H1 (cell line): ENCODE results near the gene PTPRJ. TPM values are rescaled to one million over a fixed set of nuclear protein-coding genes. Genes with fewer than 3 reads are reported as not detected.

Source experiments
- CTCF ChIA-PET: fragments of 300-600 bp; sonication (Branson Sonifier 250); formaldehyde crosslinking; loops from one replicate; lab custom pipeline; 2021; ENCODE audit not compliant: partially characterized antibody; lab: Charles Lee
- POLR2A ChIA-PET: fragments of 300-600 bp; sonication (Branson Sonifier 250); formaldehyde crosslinking; loops from one replicate; lab custom pipeline; 2021; ENCODE audit warnings: inconsistent platforms; ENCODE audit not compliant: partially characterized antibody; lab: Charles Lee
- DNase-seq, 2 experiments: peaks; one replicate each; pipeline versions ENCODE4 v3.0.0 to v3.0.0-alpha.2; 2010 to 2022; ENCODE audit warnings: low spot score in 2 of 2, low read depth in 1 of 2, mixed read lengths in 1 of 2
- FAIRE-seq: peaks from 2 replicates; lab custom pipeline; 2011; peaks lifted over from hg19 to GRCh38; lab: Jason Lieb, UNC
- H2AFZ ChIP-seq: 2 replicates; pipeline ENCODE4 v1.8.1; 2012; ENCODE audit warnings: low read length, inconsistent platforms
- H2AK5ac ChIP-seq: 2 replicates; pipeline ENCODE4 v1.6.1; 2013; ENCODE audit warnings: low read depth, low read length
- H2BK120ac ChIP-seq: replicated peaks from 2 replicates; pipeline ENCODE3; 2013; ENCODE audit warnings: low read depth, low read length, inconsistent platforms
- H2BK12ac ChIP-seq: 2 replicates; pipeline ENCODE4 v1.6.1; 2013; ENCODE audit warnings: low read depth, low read length
- H2BK15ac ChIP-seq: 2 replicates; pipeline ENCODE4 v1.6.1; 2013; ENCODE audit warnings: low read length
- H2BK20ac ChIP-seq: 2 replicates; pipeline ENCODE4 v1.6.1; 2013; ENCODE audit warnings: low read length
- H2BK5ac ChIP-seq: 2 replicates; pipeline ENCODE4 v1.6.1; 2013; ENCODE audit warnings: low read depth, low read length
- H3K14ac ChIP-seq: 2 replicates; pipeline ENCODE4 v1.6.1; 2013; ENCODE audit warnings: inconsistent platforms; ENCODE audit not compliant: insufficient read length
- H3K18ac ChIP-seq: 2 replicates; pipeline ENCODE4 v1.6.1; 2013; ENCODE audit warnings: low read length; ENCODE audit errors: extremely low read depth
- H3K23ac ChIP-seq: 2 replicates; pipeline ENCODE4 v1.6.1; 2013; ENCODE audit warnings: inconsistent platforms; ENCODE audit not compliant: insufficient read length
- H3K23me2 ChIP-seq: 2 replicates; pipeline ENCODE4 v1.6.1; 2013; ENCODE audit warnings: low read depth, low read length
- H3K27ac ChIP-seq: 2 replicates; pipeline ENCODE4 v1.6.1; 2011; ENCODE audit warnings: low read depth, low read length, inconsistent platforms
- H3K27me3 ChIP-seq, 4 experiments: replicated peaks in 1 of 4; 1 replicate in 1 of 4; 2 replicates in 3 of 4; pipeline versions ENCODE4 v1.6.1 to v1.8.1; 2011 to 2013; ENCODE audit warnings: low read length in 3 of 4, mild to moderate bottlenecking in 3 of 4, inconsistent platforms in 2 of 4, mixed read lengths in 2 of 4, moderate library complexity in 1 of 4; ENCODE audit not compliant: control insufficient read depth in 3 of 4, insufficient read depth in 3 of 4; ENCODE audit errors: extremely low read depth in 1 of 4
- H3K36me3 ChIP-seq, 4 experiments: 2 replicates each; pipeline versions ENCODE4 v1.6.1 to v1.8.1; 2011 to 2013; ENCODE audit warnings: mild to moderate bottlenecking in 4 of 4, low read length in 3 of 4, moderate library complexity in 2 of 4, control low read depth in 1 of 4, inconsistent platforms in 1 of 4; ENCODE audit not compliant: insufficient read depth in 4 of 4, control insufficient read depth in 2 of 4
- H3K4ac ChIP-seq: replicated peaks from 2 replicates; pipeline ENCODE3; 2013; ENCODE audit warnings: low read length, low read depth, mixed read lengths, inconsistent platforms; ENCODE audit not compliant: insufficient read length
- H3K4me1 ChIP-seq, 4 experiments: replicated peaks in 1 of 4; 1 replicate in 1 of 4; 2 replicates in 3 of 4; pipeline versions ENCODE4 v1.6.1 to v1.8.1; 2011 to 2013; ENCODE audit warnings: low read length in 3 of 4, inconsistent platforms in 2 of 4, mixed read lengths in 1 of 4; ENCODE audit not compliant: insufficient read depth in 4 of 4, control insufficient read depth in 3 of 4
- H3K4me2 ChIP-seq, 2 experiments: 2 replicates each; pipeline versions ENCODE4 v1.6.1 to v1.8.1; 2011 to 2013; ENCODE audit warnings: low read depth in 2 of 2, low read length in 2 of 2, control low read depth in 1 of 2, inconsistent platforms in 1 of 2, mild to moderate bottlenecking in 1 of 2; ENCODE audit not compliant: insufficient read depth in 1 of 2
- H3K4me3 ChIP-seq, 4 experiments: fragments of 200-600, 300-600 bp in 1 of 4; sonication (generic), shearing (Covaris generic), sonication (Bioruptor Twin) in 1 of 4; 2 replicates each; pipeline versions ENCODE4 v1.5.1 to v1.8.1; 2011 to 2016; ENCODE audit warnings: low read length in 4 of 4, low read depth in 3 of 4, control low read depth in 2 of 4, inconsistent platforms in 2 of 4, mild to moderate bottlenecking in 2 of 4, mixed read lengths in 1 of 4, moderate library complexity in 1 of 4; ENCODE audit not compliant: insufficient read depth in 2 of 4; ENCODE audit errors: extremely low read depth in 1 of 4
- H3K56ac ChIP-seq: replicated peaks from 2 replicates; pipeline ENCODE3; 2013; ENCODE audit warnings: low read depth, mild to moderate bottlenecking, mixed read lengths, low read length, inconsistent platforms; ENCODE audit not compliant: insufficient read length
- H3K79me1 ChIP-seq: 2 replicates; pipeline ENCODE4 v1.6.1; 2013; ENCODE audit warnings: low read depth, low read length, control low read depth
- H3K79me2 ChIP-seq, 2 experiments: 2 replicates each; pipeline versions ENCODE4 v1.6.1 to v1.8.1; 2012 to 2013; ENCODE audit warnings: low read length in 2 of 2, mild to moderate bottlenecking in 2 of 2, inconsistent platforms in 1 of 2; ENCODE audit not compliant: insufficient read depth in 2 of 2, control insufficient read depth in 1 of 2
- H3K9ac ChIP-seq, 4 experiments: replicated peaks in 1 of 4; 1 replicate in 1 of 4; 2 replicates in 3 of 4; pipeline versions ENCODE4 v1.6.1 to v1.8.1; 2011 to 2013; ENCODE audit warnings: low read depth in 3 of 4, low read length in 3 of 4, control low read depth in 2 of 4, mild to moderate bottlenecking in 2 of 4, moderate library complexity in 2 of 4, inconsistent platforms in 1 of 4; ENCODE audit errors: extremely low read depth in 1 of 4
- H3K9me3 ChIP-seq, 2 experiments: 2 replicates each; pipeline versions ENCODE4 v1.6.1 to v1.8.1; 2012 to 2013; ENCODE audit warnings: mild to moderate bottlenecking in 2 of 2, moderate library complexity in 2 of 2, control low read depth in 1 of 2, inconsistent platforms in 1 of 2, low read depth in 1 of 2, low read length in 1 of 2, mixed read lengths in 1 of 2; ENCODE audit not compliant: insufficient read depth in 2 of 2
- H4K20me1 ChIP-seq, 2 experiments: replicated peaks in 1 of 2; 2 replicates each; pipeline versions ENCODE3 to v1.8.1; 2011 to 2013; ENCODE audit warnings: inconsistent platforms in 2 of 2, low read length in 2 of 2, mild to moderate bottlenecking in 1 of 2; ENCODE audit not compliant: insufficient read depth in 2 of 2, control insufficient read depth in 1 of 2
- H4K5ac ChIP-seq: 2 replicates; pipeline ENCODE4 v1.6.1; 2013; ENCODE audit warnings: low read length, low read depth, mixed read lengths, inconsistent platforms; ENCODE audit not compliant: insufficient read length
- H4K8ac ChIP-seq: 2 replicates; pipeline ENCODE4 v1.8.0; 2013; ENCODE audit warnings: mild to moderate bottlenecking, moderate library complexity, low read length, inconsistent platforms; ENCODE audit not compliant: insufficient read depth; ENCODE audit errors: extremely low read depth
- H4K91ac ChIP-seq: replicated peaks from 2 replicates; pipeline ENCODE3; 2013; ENCODE audit warnings: low read length, mixed read lengths, inconsistent platforms; ENCODE audit not compliant: insufficient read length
- CBX8 ChIP-seq: fragments of 300-800, 300-1000 bp; sonication (generic); IDR thresholded peaks from 2 replicates; pipeline ENCODE4 v1.7.1; 2016; ENCODE audit warnings: low read depth, low read length, borderline replicate concordance
- RNF2 ChIP-seq: fragments of 200-900, 300-1000 bp; sonication (generic); IDR thresholded peaks from 2 replicates; pipeline ENCODE4 v1.7.1; 2016; ENCODE audit warnings: borderline replicate concordance, low read depth, mild to moderate bottlenecking, antibody characterized with exemption, low read length; ENCODE audit not compliant: poor library complexity, severe bottlenecking; ENCODE audit errors: missing control alignments
- WGBS, 2 experiments: shearing (Covaris generic) in 1 of 2; methylation state at CpG; one replicate each; pipeline versions ENCODE4 v1.1.6 to v1.1.7; 2013 to 2015; ENCODE audit warnings: low lambda C conversion rate in 2 of 2, mixed read lengths in 2 of 2, inconsistent platforms in 1 of 2, low coverage in 1 of 2, missing lambda C conversion rate in 1 of 2; ENCODE audit not compliant: insufficient replicate concordance in 2 of 2, insufficient coverage in 1 of 2, insufficient read length in 1 of 2; ENCODE audit errors: extremely low coverage in 1 of 2, missing lambda C conversion rate in 1 of 2; 5-methylcytosine and 5-hydroxymethylcytosine counted together
- polyA plus RNA-seq, 7 experiments: library from polyadenylated mRNA; depleted of rRNA in 3 of 7; stranded (reverse) in 5 of 7; unstranded in 2 of 7; fragments of >200 nt in 5 of 7; fragments of 200-250 nt in 2 of 7; gene quantifications; 1 replicate in 5 of 7; 2 replicates in 1 of 7; 4 replicates in 1 of 7; pipeline versions ENCODE4 v1.2.1 to v1.2.3, GENCODE V29; 2011 to 2013; ENCODE audit warnings: missing spikeins in 2 of 7, mixed read lengths in 2 of 7
- total RNA-seq: library from RNA; stranded (reverse); fragmentation: NEBNext Ultra II Directional; extraction: Animal tissue kit (Norgen Biotek cat#: 25700); gene quantifications from 2 replicates; pipeline ENCODE4 v1.2.1, GENCODE V29; 2021
- TF ChIP-seq, protein P1 (sequence below): IDR thresholded peaks from 2 replicates; pipeline ENCODE4 v1.6.1; 2012; ENCODE audit warnings: inconsistent platforms

Gene PTPRJ
- total and polyA plus RNA-seq, 2 of the 8 experiments (the other 6 are each of a cell fraction or from before 2014, with no cell fraction given), result 4.4 to 22.6 TPM

DNA sequence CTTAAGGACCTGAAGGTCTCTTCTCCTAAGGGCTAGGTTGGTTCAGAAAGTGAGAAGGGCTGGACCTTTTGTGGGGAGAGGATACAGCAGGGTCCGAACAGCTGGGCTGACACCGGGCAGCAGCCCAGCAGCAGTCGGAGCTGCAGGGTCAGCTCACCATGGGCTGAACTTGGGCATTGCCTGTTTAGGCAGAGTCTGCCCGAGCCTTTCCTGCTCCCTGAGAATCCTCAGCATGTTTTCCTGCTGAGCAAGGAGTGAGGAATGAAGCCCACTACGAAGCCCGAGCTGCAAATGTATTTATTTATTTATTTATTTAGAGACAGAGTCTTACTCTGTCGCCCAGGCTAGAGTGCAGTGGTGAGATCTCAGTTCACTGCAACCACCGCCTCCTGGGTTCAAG, 83.9 kb downstream of the PTPRJ start:
- no peak overlapping the region for H2BK20ac ChIP-seq
- H2AFZ ChIP-seq, result no peak overlapping the region
- H2BK12ac ChIP-seq, result no peak overlapping the region
- no peaks in the 10 kb centered on the region for H3K9me3 ChIP-seq
- H4K20me1 ChIP-seq, result peaks cover 0 to 2% of the 10 kb centered on the region in 2 experiments
- DNase-seq (no peak), FAIRE-seq (no peak)
- no peak overlapping the region for H4K91ac ChIP-seq
- H3K23me2 ChIP-seq, result no peaks in the 10 kb centered on the region
- H3K27me3 ChIP-seq, result no peaks in the 10 kb centered on the region
- no peak overlapping the region for H2BK15ac ChIP-seq
- 84% methylated on average over 8 of the region's 8 CpGs; no CpG with 5 or more reads in 1 of the 2 experiments for WGBS, 2 experiments
- no peak overlapping the region for H2BK5ac ChIP-seq
- POLR2A ChIA-PET, result interaction anchor here (1.0 kb wide), 1 partner anchor 10 kb away, joined by 3 read pairs; no protein-coding TSS in a partner anchor
- H3K14ac ChIP-seq, result no peak overlapping the region
- no peak overlapping the region for H3K56ac ChIP-seq
- H4K8ac ChIP-seq, result peak overlapping the region; percentile 16; the same call in 1 of the 2 replicates
- no peaks in the 10 kb centered on the region for H3K79me2 ChIP-seq
- H3K23ac ChIP-seq, result no peak overlapping the region
- peaks cover 0 to 5% (median under 1%) of the 10 kb centered on the region in 4 experiments; a peak in 3 of 7 replicates for H3K4me1 ChIP-seq
- H3K79me1 ChIP-seq, result peaks cover 2% of the 10 kb centered on the region; the same call in 1 of the 2 replicates
- no peak overlapping the region for H3K9ac ChIP-seq
- no peak overlapping the region for H3K4me3 ChIP-seq
- H2AK5ac ChIP-seq, result no peak overlapping the region
- H3K27ac ChIP-seq, result no peak overlapping the region
- H3K18ac ChIP-seq, result no peak overlapping the region
- H3K4ac ChIP-seq, result no peak overlapping the region
- H2BK120ac ChIP-seq, result no peak overlapping the region
- TF ChIP-seq CBX8 (no peak), RNF2 (no peak)
- TF ChIP-seq, protein P1, sequence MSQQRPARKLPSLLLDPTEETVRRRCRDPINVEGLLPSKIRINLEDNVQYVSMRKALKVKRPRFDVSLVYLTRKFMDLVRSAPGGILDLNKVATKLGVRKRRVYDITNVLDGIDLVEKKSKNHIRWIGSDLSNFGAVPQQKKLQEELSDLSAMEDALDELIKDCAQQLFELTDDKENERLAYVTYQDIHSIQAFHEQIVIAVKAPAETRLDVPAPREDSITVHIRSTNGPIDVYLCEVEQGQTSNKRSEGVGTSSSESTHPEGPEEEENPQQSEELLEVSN, result no peak
- no peaks in the 10 kb centered on the region for H3K36me3 ChIP-seq
- CTCF ChIA-PET, result interaction anchor here (0.6 to 2.0 kb wide), 5 partner anchors 63 to 211 kb away, joined by 3 to 5 read pairs (median 4); no protein-coding TSS in a partner anchor
- H4K5ac ChIP-seq, result no peak overlapping the region
- H3K4me2 ChIP-seq, result no peak overlapping the region
